ENCODE results near the gene CRTC2. TPM values are rescaled to one million over a fixed set of nuclear protein-coding genes. Genes with fewer than 3 reads are reported as not detected.

Gene CRTC2
- total and polyA plus RNA-seq, 9 of the 15 experiments (the other 6 are each of a cell fraction or from before 2014, with no cell fraction given): 2.7 to 26.4 (median 10.2) TPM

DNA sequence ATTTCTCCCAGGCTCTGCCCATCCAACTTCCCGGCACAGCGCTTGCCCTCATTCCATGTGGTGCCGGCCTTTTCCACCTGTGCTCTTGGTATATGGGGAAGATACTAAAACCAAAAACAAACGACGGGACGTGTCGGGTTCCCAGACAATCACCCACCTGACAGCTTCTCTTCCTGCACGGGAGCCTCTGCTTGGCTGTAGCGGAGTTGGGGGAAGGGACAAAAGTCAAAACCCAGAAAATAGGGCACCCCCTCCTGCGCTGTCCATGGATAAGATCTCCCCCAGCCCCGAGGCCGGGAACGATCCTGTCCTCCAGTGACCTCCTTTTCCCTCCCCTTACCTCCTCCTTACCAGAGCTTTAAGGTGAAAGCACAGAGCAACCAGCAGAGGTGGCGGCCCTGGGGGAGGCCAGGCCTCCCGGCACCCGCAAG lies 18.4 kb upstream of the CRTC2 start (continued):
- TF ChIP-seq SIN3A (IDR thresholded peaks at IDR 0.05; ENCODE audit: borderline replicate concordance in 2 of 2, control insufficient read depth in 1 of 2, low read depth in 2 of 2, low read length in 2 of 2) (peak in 1 of 2 experiments; percentile 71; a peak in 2 of 4 replicates), ZBTB7A (IDR thresholded peaks at IDR 0.05; ENCODE audit: borderline replicate concordance, control insufficient read depth, low read depth, low read length) (no peak), SP1 (CRISPR knock-in tag; IDR thresholded peaks at IDR 0.05) (peak; percentile 9; the same call in 1 of the 2 replicates), ZNF740 (CRISPR knock-in tag; IDR thresholded peaks at IDR 0.05) (no peak), ZNF740 (tag; IDR thresholded peaks at IDR 0.05) (0 out of 4 replicates have a peak, but pooled peaks of 1 of the 2 experiments have one; percentile 45), USF1 (CRISPR knock-in tag; IDR thresholded peaks at IDR 0.05) (no peak), NR2C1 (IDR thresholded peaks at IDR 0.05) (no peak), NR2C1 (tag; IDR thresholded peaks at IDR 0.05) (0 out of 2 replicates have a peak, but pooled peaks have one; percentile 8), ESRRB (CRISPR knock-in tag; IDR thresholded peaks at IDR 0.05; ENCODE audit: borderline replicate concordance) (no peak), ZNF518B (CRISPR knock-in tag; IDR thresholded peaks at IDR 0.05) (no peak), ZBTB33 (CRISPR knock-in tag; IDR thresholded peaks at IDR 0.05) (0 out of 2 replicates have a peak, but pooled peaks have one; percentile 19), MITF (IDR thresholded peaks at IDR 0.05) (no peak)

Data from K562 (cell line).